WTC11 (cell line): ENCODE data around the gene FGD5. TPM values are rescaled to one million over a fixed set of nuclear protein-coding genes. Genes with fewer than 3 reads are reported as not detected.

Experiments used
- ATAC-seq: fragments of 200-7000 bp; cut with Tn5 transposase; 2 replicates; pipeline ENCODE4 v1.10.0; 2021; ENCODE audit warnings: mild to moderate bottlenecking, moderate library complexity
- CTCF ChIA-PET: fragments of 300-600 bp; sonication (Branson Sonifier 250); formaldehyde crosslinking; loops from one replicate; lab custom pipeline; 2021; ENCODE audit warnings: antibody characterized with exemption; lab: Charles Lee
- POLR2A ChIA-PET: fragments of 350-600 bp; sonication (Branson Sonifier 250); formaldehyde crosslinking; loops from one replicate; lab custom pipeline; 2021; ENCODE audit warnings: antibody characterized with exemption; lab: Charles Lee
- DNase-seq: peaks from one replicate; pipeline ENCODE4 v3.0.0; 2021; ENCODE audit warnings: low spot score
- H3K27ac Mint-ChIP-seq: 2 replicates; pipeline ENCODE4 v1.8.0; 2021; ENCODE audit warnings: mixed read lengths
- H3K27me3 Mint-ChIP-seq: 2 replicates; pipeline ENCODE4 v1.8.0; 2021; ENCODE audit warnings: low read depth, mild to moderate bottlenecking, moderate library complexity, mixed read lengths
- H3K36me3 Mint-ChIP-seq: 2 replicates; pipeline ENCODE4 v1.8.0; 2021; ENCODE audit warnings: mixed read lengths
- H3K4me1 Mint-ChIP-seq: 2 replicates; pipeline ENCODE4 v1.8.0; 2022; ENCODE audit warnings: mixed read lengths
- H3K4me3 Mint-ChIP-seq: 2 replicates; pipeline ENCODE4 v1.8.0; 2021; ENCODE audit warnings: mild to moderate bottlenecking, moderate library complexity, mixed read lengths
- H3K9me3 Mint-ChIP-seq: 2 replicates; pipeline ENCODE4 v1.8.0; 2021; ENCODE audit warnings: mixed read lengths
- CREB1 ChIP-seq: sonication (generic); formaldehyde crosslinking; IDR thresholded peaks from 2 replicates; pipeline ENCODE4 v1.8.0; 2023; ENCODE audit warnings: mild to moderate bottlenecking, missing genetic modification reagents
- ESRRA ChIP-seq: sonication (generic); formaldehyde crosslinking; IDR thresholded peaks from 2 replicates; pipeline ENCODE4 v1.8.1; 2022; ENCODE audit warnings: mild to moderate bottlenecking, missing genetic modification reagents, borderline replicate concordance
- ETV6 ChIP-seq: sonication (generic); formaldehyde crosslinking; IDR thresholded peaks from 2 replicates; pipeline ENCODE4 v1.8.1; 2022; ENCODE audit warnings: mild to moderate bottlenecking, missing genetic modification reagents
- FOXJ3 ChIP-seq: sonication (generic); formaldehyde crosslinking; IDR thresholded peaks from 2 replicates; pipeline ENCODE4 v1.9.0; 2021; ENCODE audit warnings: missing genetic modification reagents, mild to moderate bottlenecking, borderline replicate concordance
- IRF2 ChIP-seq: sonication (generic); formaldehyde crosslinking; IDR thresholded peaks from 2 replicates; pipeline ENCODE4 v1.8.0; 2022; ENCODE audit warnings: low read depth, missing genetic modification reagents, borderline replicate concordance
- NFYB ChIP-seq: sonication (generic); formaldehyde crosslinking; conservative IDR thresholded peaks from 2 replicates; pipeline ENCODE4 v1.8.0; 2022; ENCODE audit warnings: low read depth, missing genetic modification reagents
- NR2C2 ChIP-seq: sonication (generic); formaldehyde crosslinking; IDR thresholded peaks from 2 replicates; pipeline ENCODE4 v1.8.0; 2022; ENCODE audit warnings: mild to moderate bottlenecking, missing genetic modification reagents
- SMAD3 ChIP-seq: sonication (generic); formaldehyde crosslinking; IDR thresholded peaks from 2 replicates; pipeline ENCODE4 v1.8.0; 2022; ENCODE audit warnings: missing genetic modification reagents, mild to moderate bottlenecking, borderline replicate concordance
- TCF7 ChIP-seq: sonication (generic); formaldehyde crosslinking; IDR thresholded peaks from 2 replicates; pipeline ENCODE4 v1.8.0; 2022; ENCODE audit warnings: mild to moderate bottlenecking, low read depth, missing genetic modification reagents, moderate library complexity
- ZNF121 ChIP-seq: sonication (generic); formaldehyde crosslinking; IDR thresholded peaks from 2 replicates; pipeline ENCODE4 v1.8.0; 2023; ENCODE audit warnings: missing genetic modification reagents
- ZNF396 ChIP-seq: fragments of 250-450 bp; sonication (Bioruptor Pico); IDR thresholded peaks from 2 replicates; pipeline ENCODE4 v1.8.0; 2021; ENCODE audit warnings: mild to moderate bottlenecking, moderate library complexity, borderline replicate concordance
- total RNA-seq: library from RNA; stranded (reverse); gene quantifications from 3 replicates; pipeline ENCODE4 v1.2.3, GENCODE V29; 2021
- TF ChIP-seq, protein P1 (sequence below): sonication (generic); formaldehyde crosslinking; IDR thresholded peaks from 2 replicates; pipeline ENCODE4 v1.8.0; 2022; ENCODE audit warnings: mild to moderate bottlenecking, missing genetic modification reagents
- TF ChIP-seq, protein P2 (sequence below): sonication (generic); formaldehyde crosslinking; IDR thresholded peaks from 2 replicates; pipeline ENCODE4 v1.8.0; 2023; ENCODE audit warnings: missing genetic modification reagents, mild to moderate bottlenecking, borderline replicate concordance
- TF ChIP-seq, protein P3 (sequence below): fragments of 250-450 bp; sonication (Bioruptor Pico); IDR thresholded peaks from 2 replicates; pipeline ENCODE4 v1.9.0; 2021; ENCODE audit warnings: mild to moderate bottlenecking
- TF ChIP-seq, protein P4 (sequence below): sonication (generic); formaldehyde crosslinking; IDR thresholded peaks from 2 replicates; pipeline ENCODE4 v1.8.1; 2022; ENCODE audit warnings: mild to moderate bottlenecking, missing genetic modification reagents, moderate library complexity, borderline replicate concordance
- TF ChIP-seq, protein P5 (sequence below): fragments of 250-450 bp; sonication (Bioruptor Pico); IDR thresholded peaks from 2 replicates; pipeline ENCODE4 v1.8.0; 2021; ENCODE audit warnings: mild to moderate bottlenecking
- TF ChIP-seq, protein P6 (sequence below): fragments of 250-450 bp; sonication (Bioruptor Pico); IDR thresholded peaks from 2 replicates; pipeline ENCODE4 v1.9.0; 2021; ENCODE audit warnings: mild to moderate bottlenecking

The FGD5 gene
- total RNA-seq, 1 experiment from 2014 or later = 18.3 TPM

DNA sequence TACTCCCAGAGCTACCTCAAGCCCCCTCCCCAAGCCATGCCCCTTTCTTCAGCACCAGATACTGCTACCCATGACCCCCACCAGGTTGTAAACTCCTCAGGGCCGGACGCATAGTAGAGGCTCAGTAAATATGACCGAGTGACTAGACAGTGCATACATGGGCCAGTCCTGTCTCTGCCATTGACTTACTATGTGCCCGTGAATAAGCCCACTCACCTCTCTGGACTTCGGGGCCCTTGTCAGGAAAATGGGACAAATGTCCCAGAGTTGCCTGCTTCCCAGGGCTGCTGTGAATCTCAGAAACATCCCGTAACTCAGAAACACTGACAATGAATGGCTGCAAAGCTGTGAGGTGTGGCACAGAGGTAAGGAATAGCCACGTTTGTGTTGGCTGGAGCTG, 48.2 kb upstream of the FGD5 start:
- TF ChIP-seq, protein P1, sequence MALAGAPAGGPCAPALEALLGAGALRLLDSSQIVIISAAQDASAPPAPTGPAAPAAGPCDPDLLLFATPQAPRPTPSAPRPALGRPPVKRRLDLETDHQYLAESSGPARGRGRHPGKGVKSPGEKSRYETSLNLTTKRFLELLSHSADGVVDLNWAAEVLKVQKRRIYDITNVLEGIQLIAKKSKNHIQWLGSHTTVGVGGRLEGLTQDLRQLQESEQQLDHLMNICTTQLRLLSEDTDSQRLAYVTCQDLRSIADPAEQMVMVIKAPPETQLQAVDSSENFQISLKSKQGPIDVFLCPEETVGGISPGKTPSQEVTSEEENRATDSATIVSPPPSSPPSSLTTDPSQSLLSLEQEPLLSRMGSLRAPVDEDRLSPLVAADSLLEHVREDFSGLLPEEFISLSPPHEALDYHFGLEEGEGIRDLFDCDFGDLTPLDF (CRISPR knock-in tag) = no peak
- TF ChIP-seq, protein P2, sequence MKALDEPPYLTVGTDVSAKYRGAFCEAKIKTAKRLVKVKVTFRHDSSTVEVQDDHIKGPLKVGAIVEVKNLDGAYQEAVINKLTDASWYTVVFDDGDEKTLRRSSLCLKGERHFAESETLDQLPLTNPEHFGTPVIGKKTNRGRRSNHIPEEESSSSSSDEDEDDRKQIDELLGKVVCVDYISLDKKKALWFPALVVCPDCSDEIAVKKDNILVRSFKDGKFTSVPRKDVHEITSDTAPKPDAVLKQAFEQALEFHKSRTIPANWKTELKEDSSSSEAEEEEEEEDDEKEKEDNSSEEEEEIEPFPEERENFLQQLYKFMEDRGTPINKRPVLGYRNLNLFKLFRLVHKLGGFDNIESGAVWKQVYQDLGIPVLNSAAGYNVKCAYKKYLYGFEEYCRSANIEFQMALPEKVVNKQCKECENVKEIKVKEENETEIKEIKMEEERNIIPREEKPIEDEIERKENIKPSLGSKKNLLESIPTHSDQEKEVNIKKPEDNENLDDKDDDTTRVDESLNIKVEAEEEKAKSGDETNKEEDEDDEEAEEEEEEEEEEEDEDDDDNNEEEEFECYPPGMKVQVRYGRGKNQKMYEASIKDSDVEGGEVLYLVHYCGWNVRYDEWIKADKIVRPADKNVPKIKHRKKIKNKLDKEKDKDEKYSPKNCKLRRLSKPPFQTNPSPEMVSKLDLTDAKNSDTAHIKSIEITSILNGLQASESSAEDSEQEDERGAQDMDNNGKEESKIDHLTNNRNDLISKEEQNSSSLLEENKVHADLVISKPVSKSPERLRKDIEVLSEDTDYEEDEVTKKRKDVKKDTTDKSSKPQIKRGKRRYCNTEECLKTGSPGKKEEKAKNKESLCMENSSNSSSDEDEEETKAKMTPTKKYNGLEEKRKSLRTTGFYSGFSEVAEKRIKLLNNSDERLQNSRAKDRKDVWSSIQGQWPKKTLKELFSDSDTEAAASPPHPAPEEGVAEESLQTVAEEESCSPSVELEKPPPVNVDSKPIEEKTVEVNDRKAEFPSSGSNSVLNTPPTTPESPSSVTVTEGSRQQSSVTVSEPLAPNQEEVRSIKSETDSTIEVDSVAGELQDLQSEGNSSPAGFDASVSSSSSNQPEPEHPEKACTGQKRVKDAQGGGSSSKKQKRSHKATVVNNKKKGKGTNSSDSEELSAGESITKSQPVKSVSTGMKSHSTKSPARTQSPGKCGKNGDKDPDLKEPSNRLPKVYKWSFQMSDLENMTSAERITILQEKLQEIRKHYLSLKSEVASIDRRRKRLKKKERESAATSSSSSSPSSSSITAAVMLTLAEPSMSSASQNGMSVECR (CRISPR knock-in tag) = no peak
- TF ChIP-seq IRF2 (no peak), NR2C2 (CRISPR knock-in tag) (no peak), ESRRA (no peak), CREB1 (CRISPR knock-in tag) (no peak), ZNF121 (no peak), TCF7 (CRISPR knock-in tag) (no peak), SMAD3 (no peak), ETV6 (CRISPR knock-in tag) (no peak), FOXJ3 (CRISPR knock-in tag) (no peak), NFYB (no peak), ZNF396 (CRISPR knock-in tag) (no peak)
- TF ChIP-seq, protein P3, sequence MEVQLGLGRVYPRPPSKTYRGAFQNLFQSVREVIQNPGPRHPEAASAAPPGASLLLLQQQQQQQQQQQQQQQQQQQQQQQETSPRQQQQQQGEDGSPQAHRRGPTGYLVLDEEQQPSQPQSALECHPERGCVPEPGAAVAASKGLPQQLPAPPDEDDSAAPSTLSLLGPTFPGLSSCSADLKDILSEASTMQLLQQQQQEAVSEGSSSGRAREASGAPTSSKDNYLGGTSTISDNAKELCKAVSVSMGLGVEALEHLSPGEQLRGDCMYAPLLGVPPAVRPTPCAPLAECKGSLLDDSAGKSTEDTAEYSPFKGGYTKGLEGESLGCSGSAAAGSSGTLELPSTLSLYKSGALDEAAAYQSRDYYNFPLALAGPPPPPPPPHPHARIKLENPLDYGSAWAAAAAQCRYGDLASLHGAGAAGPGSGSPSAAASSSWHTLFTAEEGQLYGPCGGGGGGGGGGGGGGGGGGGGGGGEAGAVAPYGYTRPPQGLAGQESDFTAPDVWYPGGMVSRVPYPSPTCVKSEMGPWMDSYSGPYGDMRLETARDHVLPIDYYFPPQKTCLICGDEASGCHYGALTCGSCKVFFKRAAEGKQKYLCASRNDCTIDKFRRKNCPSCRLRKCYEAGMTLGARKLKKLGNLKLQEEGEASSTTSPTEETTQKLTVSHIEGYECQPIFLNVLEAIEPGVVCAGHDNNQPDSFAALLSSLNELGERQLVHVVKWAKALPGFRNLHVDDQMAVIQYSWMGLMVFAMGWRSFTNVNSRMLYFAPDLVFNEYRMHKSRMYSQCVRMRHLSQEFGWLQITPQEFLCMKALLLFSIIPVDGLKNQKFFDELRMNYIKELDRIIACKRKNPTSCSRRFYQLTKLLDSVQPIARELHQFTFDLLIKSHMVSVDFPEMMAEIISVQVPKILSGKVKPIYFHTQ (CRISPR knock-in tag) = no peak
- TF ChIP-seq, protein P4, sequence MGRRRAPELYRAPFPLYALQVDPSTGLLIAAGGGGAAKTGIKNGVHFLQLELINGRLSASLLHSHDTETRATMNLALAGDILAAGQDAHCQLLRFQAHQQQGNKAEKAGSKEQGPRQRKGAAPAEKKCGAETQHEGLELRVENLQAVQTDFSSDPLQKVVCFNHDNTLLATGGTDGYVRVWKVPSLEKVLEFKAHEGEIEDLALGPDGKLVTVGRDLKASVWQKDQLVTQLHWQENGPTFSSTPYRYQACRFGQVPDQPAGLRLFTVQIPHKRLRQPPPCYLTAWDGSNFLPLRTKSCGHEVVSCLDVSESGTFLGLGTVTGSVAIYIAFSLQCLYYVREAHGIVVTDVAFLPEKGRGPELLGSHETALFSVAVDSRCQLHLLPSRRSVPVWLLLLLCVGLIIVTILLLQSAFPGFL (CRISPR knock-in tag) = no peak
- TF ChIP-seq, protein P5, sequence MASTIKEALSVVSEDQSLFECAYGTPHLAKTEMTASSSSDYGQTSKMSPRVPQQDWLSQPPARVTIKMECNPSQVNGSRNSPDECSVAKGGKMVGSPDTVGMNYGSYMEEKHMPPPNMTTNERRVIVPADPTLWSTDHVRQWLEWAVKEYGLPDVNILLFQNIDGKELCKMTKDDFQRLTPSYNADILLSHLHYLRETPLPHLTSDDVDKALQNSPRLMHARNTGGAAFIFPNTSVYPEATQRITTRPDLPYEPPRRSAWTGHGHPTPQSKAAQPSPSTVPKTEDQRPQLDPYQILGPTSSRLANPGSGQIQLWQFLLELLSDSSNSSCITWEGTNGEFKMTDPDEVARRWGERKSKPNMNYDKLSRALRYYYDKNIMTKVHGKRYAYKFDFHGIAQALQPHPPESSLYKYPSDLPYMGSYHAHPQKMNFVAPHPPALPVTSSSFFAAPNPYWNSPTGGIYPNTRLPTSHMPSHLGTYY (CRISPR knock-in tag) = no peak
- TF ChIP-seq, protein P6, sequence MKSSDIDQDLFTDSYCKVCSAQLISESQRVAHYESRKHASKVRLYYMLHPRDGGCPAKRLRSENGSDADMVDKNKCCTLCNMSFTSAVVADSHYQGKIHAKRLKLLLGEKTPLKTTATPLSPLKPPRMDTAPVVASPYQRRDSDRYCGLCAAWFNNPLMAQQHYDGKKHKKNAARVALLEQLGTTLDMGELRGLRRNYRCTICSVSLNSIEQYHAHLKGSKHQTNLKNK (CRISPR knock-in tag) = no peak
- no peaks in the 10 kb centered on the region for H3K9me3 Mint-ChIP-seq
- peaks cover 22% of the 10 kb centered on the region for H3K4me1 Mint-ChIP-seq
- H3K27me3 Mint-ChIP-seq = no peaks in the 10 kb centered on the region
- no peak overlapping the region for H3K27ac Mint-ChIP-seq
- ATAC-seq (no peak), DNase-seq (no peak)
- H3K36me3 Mint-ChIP-seq = no peaks in the 10 kb centered on the region
- ChIA-PET CTCF (interaction anchor here (5.0 kb wide), 1 partner anchor 10 kb away, joined by 26 read pairs; no protein-coding TSS in a partner anchor), POLR2A (interaction anchor here (0.6 kb wide), 1 partner anchor 118 kb away, joined by 6 read pairs; no protein-coding TSS in a partner anchor)
- no peak overlapping the region for H3K4me3 Mint-ChIP-seq
